Measurements from ENCODE around the gene GHR. TPM values are rescaled to one million over a fixed set of nuclear protein-coding genes. Genes with fewer than 3 reads are reported as not detected.

Gene GHR
- total RNA-seq, 4 donors from 2014 or later: 0.40 to 11.6 (median 7.6) TPM

DNA sequence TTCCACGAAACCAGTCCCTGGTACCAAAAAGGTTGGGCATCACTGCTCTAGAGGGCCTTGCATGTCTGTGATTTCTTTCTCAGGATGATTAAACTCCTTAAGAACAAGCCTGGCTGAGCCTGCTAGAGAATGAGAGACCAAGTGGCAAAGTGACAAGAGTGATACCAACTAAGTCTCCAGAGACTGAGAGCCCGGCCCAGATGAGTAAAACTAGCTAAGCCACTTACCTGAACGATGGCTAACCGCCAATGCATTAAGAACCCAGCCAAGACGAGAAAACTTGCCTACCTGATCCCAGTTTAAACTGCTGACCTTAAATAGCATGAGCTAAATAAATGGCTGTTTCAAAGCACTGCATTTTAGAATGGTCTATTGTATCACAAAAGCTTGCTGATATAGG is 327.8 kb downstream of the GHR start:
- Histone ChIP-seq H3K4me3 (no peak overlapping the region), H3K27ac (no peak overlapping the region), H3K9me3 (no peaks in the 10 kb centered on the region), H3K27me3 (no peaks in the 10 kb centered on the region), H3K36me3 (no peaks in the 10 kb centered on the region), H3K4me1 (no peaks in the 10 kb centered on the region)
- TF ChIP-seq POLR2A (IDR thresholded peaks at IDR 0.05): no peak
- no peak for TF ChIP-seq EP300 (IDR thresholded peaks at IDR 0.05; ENCODE audit: low read depth)
- TF ChIP-seq CTCF (IDR thresholded peaks at IDR 0.05): no peak
- no peak for TF ChIP-seq POLR2AphosphoS5 (IDR thresholded peaks at IDR 0.05)
- intact Hi-C loops (cut with DNase I; ENCODE audit: low total_unique reads) (no loop called here), in situ Hi-C loops (cut with MboI; ENCODE audit: low pct_ligation_motif_present in 1 of 4, low pct_unique_long_range_greater_than_20kb in 1 of 4, low sequenced_read_pairs in 3 of 4) (loop anchor here in 3 of 4 donors (25.0 kb wide), 3 partner anchors 339 to 889 kb away; partner anchors contain the start of genes OXCT1 (in 2 of the 3) and GHR (in 1 of the 3))
- WGBS, 2 donors (ENCODE audit: low coverage in 1 of 2): 55 to 62% methylated on average over 5 of the region's 5 CpGs
- DNase-seq: no peak

DNA sequence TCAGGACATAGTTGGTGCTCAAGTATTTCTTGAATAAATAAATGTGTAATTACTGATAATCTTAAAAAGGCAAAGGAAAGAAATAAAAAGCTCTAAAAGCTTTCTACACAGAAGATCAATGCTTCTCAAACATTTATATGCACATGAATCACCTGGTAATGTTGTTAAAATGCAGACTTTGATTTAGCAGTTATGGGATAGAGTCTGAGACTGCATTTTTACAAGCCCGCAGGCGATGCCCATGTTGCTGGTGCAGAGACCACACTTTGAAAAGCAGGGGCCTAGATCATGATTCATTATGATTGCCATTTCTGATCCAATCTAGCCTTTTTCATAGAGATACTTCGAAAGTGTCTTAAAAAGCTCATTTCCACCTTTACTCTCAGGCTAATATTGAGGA is 329.9 kb downstream of the GHR start:
- no peak overlapping the region for H3K27ac ChIP-seq
- no peaks in the 10 kb centered on the region for H3K9me3 ChIP-seq
- in situ Hi-C loops (cut with MboI; ENCODE audit: low pct_ligation_motif_present in 1 of 4, low pct_unique_long_range_greater_than_20kb in 1 of 4, low sequenced_read_pairs in 3 of 4) (loop anchor here in 3 of 4 donors (25.0 kb wide), 3 partner anchors 341 to 891 kb away; partner anchors contain the start of genes OXCT1 (in 2 of the 3) and GHR (in 1 of the 3)), intact Hi-C loops (cut with DNase I; ENCODE audit: low total_unique reads) (no loop called here)
- H3K4me3 ChIP-seq: no peak overlapping the region
- peaks cover 14% of the 10 kb centered on the region for H3K27me3 ChIP-seq
- no peak for DNase-seq
- H3K36me3 ChIP-seq: no peaks in the 10 kb centered on the region
- H3K4me1 ChIP-seq: no peaks in the 10 kb centered on the region
- TF ChIP-seq EP300 (IDR thresholded peaks at IDR 0.05; ENCODE audit: low read depth) (no peak), POLR2AphosphoS5 (IDR thresholded peaks at IDR 0.05) (no peak), POLR2A (IDR thresholded peaks at IDR 0.05) (no peak), CTCF (IDR thresholded peaks at IDR 0.05) (no peak)
- WGBS, 2 donors (ENCODE audit: low coverage in 1 of 2): 83 to 87% methylated on average over 3 of the region's 3 CpGs

- intact Hi-C loops (cut with DNase I; ENCODE audit: low total_unique reads) (no loop called here), in situ Hi-C loops (cut with MboI; ENCODE audit: low pct_ligation_motif_present in 1 of 4, low pct_unique_long_range_greater_than_20kb in 1 of 4, low sequenced_read_pairs in 3 of 4) (loop anchor here in 3 of 4 donors (25.0 kb wide), 3 partner anchors 345 to 895 kb away; partner anchors contain the start of genes OXCT1 (in 2 of the 3) and GHR (in 1 of the 3))
- Histone ChIP-seq H3K4me3 (peak within 1 kb of the TSS in 1 of 4 donors; percentile 21), H3K4me1 (no peaks in the 10 kb centered on the region), H3K27me3 (peaks cover 22% of the 10 kb centered on the region), H3K36me3 (no peaks in the 10 kb centered on the region), H3K27ac (no peak within 1 kb of the TSS), H3K9me3 (no peaks in the 10 kb centered on the region)
- DNase-seq: no peak
- TF ChIP-seq POLR2AphosphoS5 (IDR thresholded peaks at IDR 0.05): no peak
- TF ChIP-seq CTCF (IDR thresholded peaks at IDR 0.05): no peak
- TF ChIP-seq POLR2A (IDR thresholded peaks at IDR 0.05): no peak
- no peak for TF ChIP-seq EP300 (IDR thresholded peaks at IDR 0.05; ENCODE audit: low read depth)
- 33 to 55% methylated on average over 25 to 35 of the region's 35 CpGs for WGBS, 2 donors (ENCODE audit: low coverage in 1 of 2)
Measured at GRCh38 chr5:42756606-42757601, 333.7 kb downstream of the GHR start, which contains the start of gene CCDC152. TSS of gene CCDC152 (plus strand) at chr5:42756818. CDS start at chr5:42759122, 2,304 bp downstream.

DNA sequence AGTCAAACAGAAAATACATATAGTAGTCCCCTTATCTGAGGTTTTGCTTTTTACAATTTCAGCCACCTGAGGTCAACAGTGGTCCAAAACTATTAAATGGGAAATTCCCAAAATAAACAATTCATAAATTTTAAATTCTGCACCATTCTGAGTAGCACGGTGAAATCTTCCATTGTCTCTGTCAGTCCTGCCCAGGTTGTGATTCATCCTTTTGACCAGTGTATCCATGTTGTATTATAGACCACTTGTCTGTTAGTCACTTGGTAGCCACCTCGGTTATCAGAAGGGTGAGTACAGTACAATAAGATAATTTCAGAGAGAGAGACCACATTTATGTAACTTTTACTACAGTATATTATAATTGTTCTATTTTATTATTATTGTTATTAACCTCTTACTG is 336.2 kb downstream of the GHR start:
- H3K4me3 ChIP-seq: no peak overlapping the region
- TF ChIP-seq POLR2AphosphoS5 (IDR thresholded peaks at IDR 0.05): no peak
- TF ChIP-seq EP300 (IDR thresholded peaks at IDR 0.05; ENCODE audit: low read depth): no peak
- TF ChIP-seq POLR2A (IDR thresholded peaks at IDR 0.05): no peak
- no peak for TF ChIP-seq CTCF (IDR thresholded peaks at IDR 0.05)
- in situ Hi-C loops (cut with MboI; ENCODE audit: low pct_ligation_motif_present in 1 of 4, low pct_unique_long_range_greater_than_20kb in 1 of 4, low sequenced_read_pairs in 3 of 4) (loop anchor here in 3 of 4 donors (25.0 kb wide), 3 partner anchors 347 to 897 kb away; partner anchors contain the start of genes OXCT1 (in 2 of the 3) and GHR (in 1 of the 3)), intact Hi-C loops (cut with DNase I; ENCODE audit: low total_unique reads) (no loop called here)
- no peaks in the 10 kb centered on the region for H3K9me3 ChIP-seq
- H3K4me1 ChIP-seq: no peaks in the 10 kb centered on the region
- peaks cover 22% of the 10 kb centered on the region for H3K27me3 ChIP-seq
- 55 to 57% methylated on average over 2 of the region's 2 CpGs for WGBS, 2 donors (ENCODE audit: low coverage in 1 of 2)
- H3K36me3 ChIP-seq: no peaks in the 10 kb centered on the region
- DNase-seq: no peak
- H3K27ac ChIP-seq: no peak overlapping the region
